Subcutaneous abdominal adipose tissue (tissue), 5 donors: ENCODE measurements around the gene KIAA2012.

ENCODE experiments used
- H3K27ac ChIP-seq: one replicate; pipeline ENCODE4 v1.7.0; 2013; ENCODE audit warnings: low read depth, mild to moderate bottlenecking, inconsistent platforms, low read length, moderate library complexity
- H3K27me3 ChIP-seq, 5 donors: one replicate each; pipeline ENCODE4 v1.7.0; 2013; ENCODE audit warnings: low read length in 5 of 5, inconsistent platforms in 1 of 5; ENCODE audit not compliant: control insufficient read depth in 5 of 5, insufficient read depth in 4 of 5
- H3K36me3 ChIP-seq, 5 donors: one replicate each; pipeline ENCODE4 v1.7.0; 2013; ENCODE audit warnings: low read length in 5 of 5; ENCODE audit not compliant: control insufficient read depth in 5 of 5, insufficient read depth in 5 of 5
- H3K4me1 ChIP-seq, 5 donors: one replicate each; pipeline ENCODE4 v1.7.0; 2013; ENCODE audit warnings: low read length in 5 of 5, mild to moderate bottlenecking in 3 of 5, moderate library complexity in 1 of 5; ENCODE audit not compliant: control insufficient read depth in 5 of 5, insufficient read depth in 5 of 5
- H3K4me3 ChIP-seq, 5 donors: one replicate each; pipeline ENCODE4 v1.7.0; 2013; ENCODE audit warnings: low read length in 5 of 5, low read depth in 1 of 5
- H3K9ac ChIP-seq, 5 donors: one replicate each; pipeline ENCODE4 v1.7.0; 2013; ENCODE audit warnings: low read length in 5 of 5, mild to moderate bottlenecking in 4 of 5, moderate library complexity in 3 of 5
- H3K9me3 ChIP-seq, 5 donors: one replicate each; pipeline ENCODE4 v1.7.0; 2013; ENCODE audit warnings: low read length in 5 of 5; ENCODE audit not compliant: control insufficient read depth in 5 of 5
- donor health status: healthy.
- donor health status: healthy.
- donor health status: healthy.
- donor health status: healthy.
- donor health status: healthy.

The KIAA2012 gene

GRCh38 chr2:202249521-202250253 is 176.6 kb downstream of the KIAA2012 start:
- Histone ChIP-seq H3K4me3 (no peak overlapping the region), H3K9me3 (no peaks in the 10 kb centered on the region), H3K27ac (no peak overlapping the region), H3K36me3 (no peaks in the 10 kb centered on the region), H3K27me3 (peaks cover 0 to 7% (median 0%) of the 10 kb centered on the region in 5 donors), H3K4me1 (no peaks in the 10 kb centered on the region), H3K9ac (no peak overlapping the region)

- H3K36me3 ChIP-seq, result no peaks in the 10 kb centered on the region
- no peak overlapping the region for H3K27ac ChIP-seq
- H3K27me3 ChIP-seq, result peaks cover 0 to 7% (median 0%) of the 10 kb centered on the region in 5 donors
- H3K4me1 ChIP-seq, result no peaks in the 10 kb centered on the region
- H3K9ac ChIP-seq, result no peak overlapping the region
- no peaks in the 10 kb centered on the region for H3K9me3 ChIP-seq
- H3K4me3 ChIP-seq, result no peak overlapping the region
These were observed 178.4 kb downstream of the KIAA2012 start for GRCh38 chr2:202251494-202251893.
